HG03520 (cell line): ENCODE data around the gene DDIAS.
A peak's percentile ranks its signal among the peaks of the same experiment; 100 is the strongest.
"Not testable (repeated sequence)": the region's sequence is repeated elsewhere in the genome, so short reads cannot be mapped to it uniquely, and the experiment has no call there.

Experiments
- ATAC-seq: cut with Tn5 transposase; IDR thresholded peaks from one replicate; pipeline ENCODE4 v1.9.1; 2021; ENCODE audit warnings: mild to moderate bottlenecking, moderate library complexity; ENCODE audit not compliant: unreplicated experiment

The DDIAS gene

GRCh38 chr11:82889133-82890001 lies 12.2 kb upstream of the DDIAS start:
- ATAC-seq: no peak

GRCh38 chr11:82890002-82890341 lies 11.6 kb upstream of the DDIAS start:
- ATAC-seq: no peak

- no peak for ATAC-seq
Measured at GRCh38 chr11:82890936-82891335, 10.6 kb upstream of the DDIAS start.

- ATAC-seq: no peak
Measured at GRCh38 chr11:82892611-82893169, 8.8 kb upstream of the DDIAS start.

GRCh38 chr11:82895437-82896091 lies 6.0 kb upstream of the DDIAS start:
- ATAC-seq: peak; percentile 32

- no peak for ATAC-seq
Measured at GRCh38 chr11:82896183-82896582, 5.4 kb upstream of the DDIAS start.

GRCh38 chr11:82898241-82898640 lies 3.3 kb upstream of the DDIAS start:
- ATAC-seq: no peak

- no peak for ATAC-seq
Measured at GRCh38 chr11:82899186-82899820, 2.2 kb upstream of the DDIAS start.

- no peak for ATAC-seq
Measured at GRCh38 chr11:82899957-82900276, 1.6 kb upstream of the DDIAS start.

GRCh38 chr11:82900277-82901164 lies 1.0 kb upstream of the DDIAS start, which contains the start of gene PRCP:
Gene PRCP (minus strand): TSS chr11:82900430. CDS start chr11:82900402, 28 bp downstream.
- peak; percentile 73 for ATAC-seq

- ATAC-seq: no peak
Measured at GRCh38 chr11:82901922-82902485, 468 bp downstream of the DDIAS start.

GRCh38 chr11:82902880-82903279 lies 1.3 kb downstream of the DDIAS start:
- ATAC-seq: no peak

GRCh38 chr11:82903843-82904586 lies 2.5 kb downstream of the DDIAS start:
- no peak for ATAC-seq

- ATAC-seq: no peak
Measured at GRCh38 chr11:82906236-82906635, 4.7 kb downstream of the DDIAS start.

- ATAC-seq: no peak
Measured at GRCh38 chr11:82906931-82907330, 5.4 kb downstream of the DDIAS start.

GRCh38 chr11:82907371-82907770 lies 5.8 kb downstream of the DDIAS start:
- ATAC-seq: no peak

GRCh38 chr11:82908311-82908710 lies 6.8 kb downstream of the DDIAS start:
- no peak for ATAC-seq

GRCh38 chr11:82909015-82909640 lies 7.6 kb downstream of the DDIAS start:
- no peak for ATAC-seq

GRCh38 chr11:82919786-82920185 lies 18.2 kb downstream of the DDIAS start:
- ATAC-seq: not testable (repeated sequence)
